HG03025 (cell line): ENCODE data around the gene SDK1.

Source experiments
- ATAC-seq: cut with Tn5 transposase; IDR thresholded peaks from one replicate; pipeline ENCODE4 v1.9.1; 2021; ENCODE audit warnings: mild to moderate bottlenecking, moderate library complexity; ENCODE audit not compliant: unreplicated experiment, low FRiP score

SDK1 gene

GRCh38 chr7:3446786-3447185 lies 145.7 kb downstream of the SDK1 start:
- no peak for ATAC-seq

DNA sequence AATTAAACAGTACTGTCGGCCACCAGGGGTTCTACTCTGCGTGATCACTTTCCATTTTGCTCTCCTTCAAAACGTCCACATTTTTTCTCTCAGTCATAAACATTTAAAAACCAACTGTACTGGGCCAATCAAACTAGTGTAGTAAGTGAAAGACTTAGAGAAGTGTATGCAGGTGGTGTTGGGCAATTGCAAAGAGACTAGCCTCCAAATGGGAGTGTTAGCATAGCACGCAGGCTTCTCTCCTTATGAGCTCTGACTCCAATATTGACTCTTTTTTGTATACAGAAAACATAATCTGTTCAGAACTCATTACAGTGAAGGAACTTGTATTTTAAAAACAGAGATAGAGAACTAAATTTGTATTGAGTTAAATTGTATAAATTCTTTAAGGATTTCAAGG lies 150.6 kb downstream of the SDK1 start:
- ATAC-seq = no peak

- no peak for ATAC-seq
These were observed 152.3 kb downstream of the SDK1 start for GRCh38 chr7:3453398-3453797.

DNA sequence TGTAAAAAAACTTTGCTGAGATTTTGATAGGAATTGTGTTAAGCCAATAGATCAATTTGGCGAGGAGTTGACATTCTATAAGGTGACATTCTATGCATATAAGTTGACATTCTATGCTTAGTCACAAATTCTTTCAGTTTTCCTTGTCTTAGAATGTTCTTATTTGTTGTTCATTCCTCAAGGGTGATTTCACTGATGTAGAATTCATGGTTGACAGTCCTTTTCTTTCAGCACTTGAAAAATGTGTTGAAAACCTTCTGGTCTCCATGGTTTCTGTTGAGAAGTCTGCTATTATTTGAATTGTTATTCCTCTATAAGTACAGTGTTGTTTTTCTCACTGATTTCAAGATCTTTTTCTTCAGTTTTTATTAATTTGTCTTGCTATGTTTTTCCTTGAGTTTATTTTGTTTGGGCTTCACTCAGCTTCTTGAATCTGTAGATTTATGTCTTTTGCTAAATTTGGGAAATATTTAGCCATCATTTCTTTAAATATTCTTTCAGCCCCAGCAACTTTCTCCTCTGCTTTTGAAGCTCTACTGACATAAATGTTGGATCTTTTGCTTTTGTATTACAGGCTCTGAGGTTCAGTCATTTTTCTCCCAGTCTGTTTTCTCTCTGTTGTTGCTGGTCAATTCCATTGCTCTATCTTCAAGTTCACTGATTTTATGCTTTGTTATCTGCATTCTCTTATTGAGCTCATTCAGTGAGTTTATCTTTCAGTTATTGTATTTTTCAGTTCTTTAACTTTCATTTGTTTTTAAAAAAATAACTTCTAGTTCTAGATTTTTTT lies 154.9 kb downstream of the SDK1 start:
- ATAC-seq = no peak

DNA sequence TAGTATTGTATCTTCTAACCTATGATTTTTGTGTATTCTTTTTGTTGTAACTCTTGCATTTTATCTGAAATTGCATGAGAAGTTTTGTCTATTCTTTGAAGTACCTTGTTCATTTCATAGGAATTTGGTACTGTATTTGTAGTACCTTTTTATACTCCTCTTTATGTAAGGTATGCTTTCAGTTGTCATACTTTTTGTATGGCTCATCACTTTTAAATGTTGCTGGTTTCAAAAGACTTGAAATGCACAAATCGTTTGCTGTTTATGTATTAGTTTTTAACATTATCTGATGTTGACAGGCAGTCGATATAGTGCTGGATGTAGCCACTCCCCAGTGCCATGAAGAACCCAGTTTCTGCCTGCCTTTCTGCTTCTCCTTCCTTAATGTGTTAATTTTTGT lies 158.1 kb downstream of the SDK1 start:
- ATAC-seq = no peak

DNA sequence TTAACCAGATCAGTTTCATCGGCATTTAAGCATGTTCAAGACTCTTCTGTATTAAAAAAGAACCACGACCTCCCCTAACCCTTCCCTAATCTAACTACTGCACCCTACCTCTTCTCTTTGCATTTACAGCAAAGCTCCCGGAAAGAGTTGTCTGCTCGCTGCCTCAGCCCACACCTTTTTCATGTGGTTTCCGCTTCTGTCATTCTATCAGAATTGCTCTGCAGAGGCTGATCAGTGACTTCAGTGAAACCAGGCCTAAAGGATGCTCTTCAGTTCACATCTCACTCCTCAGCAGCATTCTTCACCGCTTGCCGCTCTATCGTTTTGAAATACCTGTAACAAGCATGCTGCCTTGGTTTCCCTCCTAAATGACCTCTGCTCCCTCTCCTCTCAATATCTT lies 160.9 kb downstream of the SDK1 start:
- ATAC-seq = no peak

DNA sequence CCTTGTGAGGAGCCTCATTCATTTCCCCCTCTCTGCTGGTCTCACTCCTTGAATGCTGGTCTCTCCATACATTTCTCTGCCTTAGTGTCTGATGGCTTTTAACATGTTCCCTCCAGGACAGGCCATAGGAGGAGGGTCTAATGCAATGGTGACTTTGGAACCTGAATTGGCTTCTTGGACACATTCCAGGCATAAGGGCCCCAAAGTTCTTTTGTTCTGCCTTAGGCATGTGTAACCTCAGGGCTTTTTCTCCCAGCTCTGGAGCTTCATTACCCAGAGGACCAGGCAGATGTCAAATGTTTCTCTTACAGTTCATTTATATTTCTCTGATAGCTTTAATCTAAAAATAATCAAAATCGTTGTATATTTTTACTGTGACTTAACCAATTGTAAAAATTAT lies 162.6 kb downstream of the SDK1 start:
- ATAC-seq = no peak

DNA sequence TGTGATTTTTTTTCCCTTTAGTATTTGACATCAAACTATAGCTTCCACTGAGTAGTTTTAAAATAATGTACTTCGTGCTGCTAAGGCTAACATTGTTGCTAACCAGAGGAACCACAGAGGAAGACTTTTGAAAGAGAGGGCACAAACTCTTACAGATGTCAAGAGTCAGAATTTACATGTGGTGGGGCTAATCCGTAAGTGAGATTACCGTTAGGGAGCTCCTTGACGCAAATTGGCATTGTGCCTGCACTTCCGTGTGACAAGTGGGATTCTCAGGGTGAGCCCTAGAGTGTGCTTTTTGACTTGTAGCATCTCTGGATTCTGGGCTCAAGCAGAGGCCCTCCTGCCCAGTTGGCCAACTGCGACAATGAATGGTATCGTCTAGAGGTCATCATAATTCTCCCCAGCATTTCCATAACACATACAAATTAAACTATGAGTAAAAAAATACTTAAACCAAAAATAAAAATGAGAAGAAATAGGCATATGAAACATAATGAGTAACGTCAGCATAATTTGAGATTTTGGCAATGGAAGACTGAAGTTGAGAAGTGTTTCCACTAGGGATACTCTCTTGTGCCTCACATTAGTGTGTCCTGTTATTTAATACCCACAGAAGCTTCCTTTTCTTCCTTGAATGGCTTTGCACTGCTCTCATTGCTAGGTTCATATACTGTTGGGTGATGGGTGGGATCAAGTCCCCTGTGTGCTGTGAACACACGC lies 164.0 kb downstream of the SDK1 start:
- no peak for ATAC-seq

- no peak for ATAC-seq
These were observed 165.2 kb downstream of the SDK1 start for GRCh38 chr7:3466261-3466660.

- ATAC-seq = no peak
These were observed 168.6 kb downstream of the SDK1 start for GRCh38 chr7:3469641-3470040.

GRCh38 chr7:3480197-3480596 lies 179.1 kb downstream of the SDK1 start:
- ATAC-seq = no peak

- no peak for ATAC-seq
These were observed 180.4 kb downstream of the SDK1 start for GRCh38 chr7:3481435-3481834.

GRCh38 chr7:3482147-3482921 lies 181.3 kb downstream of the SDK1 start:
- ATAC-seq = no peak

- no peak for ATAC-seq
These were observed 185.8 kb downstream of the SDK1 start for GRCh38 chr7:3486841-3487240.

- ATAC-seq = no peak
These were observed 187.8 kb downstream of the SDK1 start for GRCh38 chr7:3488829-3489228.

GRCh38 chr7:3493499-3493898 lies 192.4 kb downstream of the SDK1 start:
- ATAC-seq = no peak

DNA sequence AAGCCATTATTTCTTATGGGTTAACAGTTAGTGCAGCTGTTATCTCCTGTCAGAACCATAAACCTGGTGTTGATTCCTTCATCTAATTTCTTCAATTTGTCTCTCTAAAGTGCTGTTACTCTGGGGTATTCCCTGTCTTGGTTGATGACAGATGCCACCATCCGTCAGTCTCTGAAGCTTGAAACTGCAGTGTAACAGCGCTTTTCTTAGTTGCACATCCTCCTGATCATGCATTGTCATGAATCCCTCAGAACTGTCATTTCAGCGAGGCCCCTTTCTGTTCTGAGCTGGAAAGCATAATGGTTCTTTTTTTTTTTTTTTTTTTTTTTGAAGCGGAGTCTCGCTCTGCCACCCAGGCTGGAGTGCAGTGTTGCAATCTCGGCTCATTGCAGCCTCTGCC lies 193.9 kb downstream of the SDK1 start:
- ATAC-seq = no peak

DNA sequence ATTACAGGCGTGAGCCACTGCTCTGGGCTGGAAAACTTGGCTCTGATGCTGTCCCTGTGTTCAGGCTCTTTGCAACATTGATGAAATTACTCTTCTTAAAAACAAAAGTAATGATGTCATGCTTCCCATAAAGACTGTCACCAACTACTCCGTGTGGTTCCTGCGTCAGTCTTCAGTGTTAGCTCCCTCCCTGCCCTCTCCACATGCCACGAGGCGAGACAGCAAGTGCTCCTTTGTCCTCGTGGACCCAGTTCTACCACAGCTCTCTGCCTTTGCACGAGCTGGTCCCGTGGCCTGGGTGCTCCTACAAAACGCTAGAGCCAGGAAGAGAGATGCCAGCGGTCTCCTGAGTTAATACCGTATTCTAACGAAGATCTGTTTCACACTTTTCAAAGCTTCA lies 194.5 kb downstream of the SDK1 start:
- no peak for ATAC-seq

DNA sequence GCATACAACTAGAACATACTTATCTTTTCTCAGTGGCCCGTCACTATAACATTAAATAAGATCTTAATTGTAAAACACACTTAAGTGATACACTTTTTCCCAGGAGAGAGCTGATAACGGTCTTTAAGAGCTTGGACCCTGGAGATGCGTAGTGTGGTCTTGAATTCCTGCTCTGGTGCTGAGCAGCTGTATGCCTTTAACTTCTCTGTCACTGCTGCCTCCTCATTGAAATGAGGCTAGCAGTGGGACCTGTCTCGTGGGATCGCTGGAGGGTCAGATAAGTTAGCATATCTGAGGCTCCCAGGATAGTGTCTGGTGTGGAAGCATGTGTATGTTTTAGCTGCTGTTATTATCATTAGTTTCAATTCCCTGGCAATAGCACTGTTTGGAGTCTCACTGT lies 194.9 kb downstream of the SDK1 start:
- ATAC-seq = no peak

DNA sequence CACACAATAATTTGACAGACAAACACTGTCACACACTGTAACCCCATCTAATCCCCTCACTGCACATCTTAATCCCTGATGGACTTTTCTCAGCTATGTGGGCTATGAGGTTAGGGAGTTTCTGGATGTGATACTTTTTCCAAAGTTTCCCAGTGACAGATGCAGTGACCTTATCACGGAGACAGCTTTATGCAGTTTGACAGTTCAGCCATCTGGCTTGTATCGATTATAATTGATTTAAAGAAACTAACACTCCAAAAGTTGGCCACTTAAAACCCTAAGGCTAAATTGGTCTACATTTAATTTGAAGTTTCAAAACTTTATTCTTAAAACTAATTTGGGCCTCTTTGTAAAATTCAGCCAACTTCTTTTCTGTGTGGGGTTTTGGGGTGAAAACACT lies 196.7 kb downstream of the SDK1 start:
- no peak for ATAC-seq

- ATAC-seq = no peak
These were observed 200.6 kb downstream of the SDK1 start for GRCh38 chr7:3501671-3502070.
